Measurements from ENCODE around the gene DEGS2.
"Not testable (repeated sequence)": the region's sequence is repeated elsewhere in the genome, so short reads cannot be mapped to it uniquely, and the experiment has no call there.

The DEGS2 gene

DNA sequence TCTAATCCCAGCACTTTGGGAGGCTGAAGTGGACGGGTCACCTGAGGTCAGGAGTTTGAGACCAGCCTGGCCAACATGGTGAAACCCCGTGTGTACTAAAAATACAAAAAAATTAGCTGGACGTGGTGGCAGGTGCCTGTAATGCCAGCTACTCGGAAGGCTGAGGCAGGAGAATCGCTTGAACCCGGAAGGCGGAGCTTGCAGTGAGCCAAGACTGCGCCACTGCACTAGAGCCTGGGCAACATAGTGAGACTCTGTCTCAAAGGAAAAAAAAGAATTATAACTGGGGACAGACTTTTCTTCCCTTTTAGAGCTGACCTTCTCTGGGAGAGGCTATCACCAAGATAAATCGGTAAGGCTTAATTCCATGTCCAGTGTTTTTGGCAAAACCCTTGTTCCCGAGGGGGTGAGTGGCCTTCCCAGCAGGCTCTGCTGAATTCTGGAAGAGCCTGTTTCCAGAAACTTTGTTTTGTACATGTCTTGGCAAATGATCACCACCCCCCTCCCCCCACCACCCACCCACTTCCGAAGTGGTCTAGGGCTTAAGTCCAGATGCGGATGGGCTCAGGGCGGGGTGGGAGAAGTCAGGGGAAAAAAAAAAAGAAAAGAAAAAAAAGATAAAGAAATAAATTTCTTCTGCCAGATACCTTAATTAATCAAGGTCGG is 32.3 kb upstream of the DEGS2 start:
- DNase-seq (ENCODE audit: extremely low spot score): no peak
- POLR2A ChIA-PET: interaction anchor here (1.5 to 2.3 kb wide), 2 partner anchors 23 to 26 kb away, joined by 5 to 19 read pairs; no protein-coding TSS in a partner anchor
- CTCF ChIA-PET: interaction anchor here (1.5 kb wide), 1 partner anchor 18 kb away, joined by 4 read pairs; no protein-coding TSS in a partner anchor
- TF ChIP-seq FOXM1 (IDR thresholded peaks at IDR 0.05; ENCODE audit: borderline replicate concordance) (no peak), FOXK2 (IDR thresholded peaks at IDR 0.05) (no peak), SUZ12 (IDR thresholded peaks at IDR 0.05) (no peak), HDGF (IDR thresholded peaks at IDR 0.05; ENCODE audit: borderline replicate concordance) (no peak)
- TF ChIP-seq, protein P1, sequence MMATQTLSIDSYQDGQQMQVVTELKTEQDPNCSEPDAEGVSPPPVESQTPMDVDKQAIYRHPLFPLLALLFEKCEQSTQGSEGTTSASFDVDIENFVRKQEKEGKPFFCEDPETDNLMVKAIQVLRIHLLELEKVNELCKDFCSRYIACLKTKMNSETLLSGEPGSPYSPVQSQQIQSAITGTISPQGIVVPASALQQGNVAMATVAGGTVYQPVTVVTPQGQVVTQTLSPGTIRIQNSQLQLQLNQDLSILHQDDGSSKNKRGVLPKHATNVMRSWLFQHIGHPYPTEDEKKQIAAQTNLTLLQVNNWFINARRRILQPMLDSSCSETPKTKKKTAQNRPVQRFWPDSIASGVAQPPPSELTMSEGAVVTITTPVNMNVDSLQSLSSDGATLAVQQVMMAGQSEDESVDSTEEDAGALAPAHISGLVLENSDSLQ (IDR thresholded peaks at IDR 0.05): no peak

DNA sequence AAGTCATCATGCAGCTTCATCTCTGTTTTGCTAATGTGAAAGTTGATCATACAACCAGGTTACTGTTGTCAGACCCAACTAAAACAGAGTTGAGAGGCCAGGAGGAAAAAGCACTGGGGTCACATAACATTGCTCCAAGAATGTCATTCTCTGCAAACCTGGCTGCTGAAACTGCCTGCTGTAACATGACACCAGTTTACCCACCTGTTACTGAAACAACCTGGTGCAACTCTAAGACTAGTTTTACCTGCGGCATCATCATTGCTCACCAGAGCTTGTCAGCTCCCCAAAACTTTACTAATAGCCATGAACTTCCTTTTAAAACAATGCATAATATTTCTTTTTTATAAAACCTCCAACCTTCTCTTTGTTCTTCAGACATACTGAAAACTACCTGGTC is 30.7 kb upstream of the DEGS2 start:
- CTCF ChIA-PET: no interaction called here
- no peak for DNase-seq (ENCODE audit: extremely low spot score)
- POLR2A ChIA-PET: no interaction called here
- TF ChIP-seq SP1 (IDR thresholded peaks at IDR 0.05) (no peak), LEF1 (IDR thresholded peaks at IDR 0.05; ENCODE audit: borderline replicate concordance) (no peak), FOXK2 (IDR thresholded peaks at IDR 0.05) (no peak), CTBP1 (IDR thresholded peaks at IDR 0.05; ENCODE audit: borderline replicate concordance) (no peak), L3MBTL2 (conservative IDR thresholded peaks at IDR 0.05) (no peak), NFRKB (IDR thresholded peaks at IDR 0.05) (no peak), ZNF384 (IDR thresholded peaks at IDR 0.05) (no peak), FOXA1 (IDR thresholded peaks at IDR 0.05) (no peak), ELF4 (IDR thresholded peaks at IDR 0.05) (no peak), SUZ12 (IDR thresholded peaks at IDR 0.05) (no peak), ARNT (IDR thresholded peaks at IDR 0.05) (no peak), HDGF (IDR thresholded peaks at IDR 0.05; ENCODE audit: borderline replicate concordance) (no peak)
- TF ChIP-seq, protein P1 (IDR thresholded peaks at IDR 0.05): no peak

DNA sequence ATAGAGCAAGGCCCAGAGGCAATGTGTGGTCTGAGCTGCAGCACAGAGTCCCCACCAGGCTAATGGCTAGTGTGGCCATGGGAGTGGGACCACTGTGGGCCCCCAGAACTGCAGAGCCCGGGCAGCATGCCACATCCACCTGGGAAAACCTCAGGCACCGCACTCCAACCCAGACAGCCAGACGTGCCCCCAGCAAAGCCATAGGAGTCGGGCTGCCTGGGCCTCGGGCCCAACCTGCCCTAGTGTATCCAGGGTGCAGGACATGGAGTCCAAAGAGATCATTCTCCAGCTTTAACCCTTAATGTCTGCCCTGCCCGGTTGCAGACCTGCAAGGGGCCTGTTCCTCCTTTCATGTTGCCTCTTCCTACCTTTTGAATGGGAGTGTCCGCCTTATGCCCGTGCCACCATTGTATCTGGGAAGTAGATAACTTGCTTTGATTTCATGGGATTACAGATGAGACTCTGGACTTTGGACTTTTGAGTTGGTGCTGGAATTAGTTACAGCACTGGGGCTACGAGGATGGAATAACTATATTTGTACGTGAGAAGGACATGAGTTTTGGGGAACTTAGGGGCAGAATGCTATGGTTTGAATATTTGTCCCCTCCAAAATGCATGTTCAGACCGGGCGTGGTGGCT is 29.1 kb upstream of the DEGS2 start:
- CTCF ChIA-PET: no interaction called here

DNA sequence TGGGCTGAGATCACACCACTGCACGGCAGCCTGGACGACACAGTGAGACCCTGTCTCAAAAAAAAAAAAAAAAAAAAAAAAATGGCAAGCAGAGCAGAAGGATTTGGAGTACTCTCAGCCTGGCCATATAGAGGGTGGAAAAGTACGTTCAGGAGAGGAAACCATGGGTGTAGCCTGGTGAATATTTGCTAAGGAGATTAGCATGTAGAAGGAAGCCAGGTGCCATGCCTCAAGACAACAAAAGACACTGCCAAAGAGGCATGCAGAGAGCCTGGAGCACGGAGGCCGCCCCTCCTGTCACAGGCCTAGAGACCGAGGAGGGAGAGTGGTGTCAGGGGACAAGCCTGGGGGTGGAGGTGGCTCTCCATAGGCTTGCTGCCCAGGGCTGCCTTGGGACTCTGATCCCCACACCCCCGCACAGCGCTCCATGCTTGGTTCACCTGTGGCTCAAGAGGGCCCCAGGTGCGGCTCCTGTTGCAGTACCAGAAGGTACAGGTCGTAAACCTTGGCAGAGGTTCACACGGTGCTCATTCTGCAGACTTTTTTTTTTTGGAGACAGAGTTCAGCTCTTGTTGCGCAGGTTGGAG is 27.9 kb upstream of the DEGS2 start:
- TF ChIP-seq FOXM1 (IDR thresholded peaks at IDR 0.05; ENCODE audit: borderline replicate concordance) (no peak), L3MBTL2 (conservative IDR thresholded peaks at IDR 0.05) (no peak), BHLHE40 (IDR thresholded peaks at IDR 0.05; ENCODE audit: borderline replicate concordance) (no peak), HDGF (IDR thresholded peaks at IDR 0.05; ENCODE audit: borderline replicate concordance) (no peak), TARDBP (IDR thresholded peaks at IDR 0.05) (no peak), FOXA1 (IDR thresholded peaks at IDR 0.05) (no peak), ZNF384 (IDR thresholded peaks at IDR 0.05) (no peak)
- TF ChIP-seq, protein P1 (IDR thresholded peaks at IDR 0.05): no peak
- DNase-seq (ENCODE audit: extremely low spot score): no peak
- POLR2A ChIA-PET: no interaction called here
- CTCF ChIA-PET: no interaction called here

More for the DNA sequence above, 29.1 kb upstream of the DEGS2 start:
- POLR2A ChIA-PET: no interaction called here
- DNase-seq (ENCODE audit: extremely low spot score): no peak
- no peak for TF ChIP-seq TARDBP (IDR thresholded peaks at IDR 0.05)
- no peak for TF ChIP-seq HDGF (IDR thresholded peaks at IDR 0.05; ENCODE audit: borderline replicate concordance)
- no peak for TF ChIP-seq BHLHE40 (IDR thresholded peaks at IDR 0.05; ENCODE audit: borderline replicate concordance)
- TF ChIP-seq ZNF384 (IDR thresholded peaks at IDR 0.05): no peak
- no peak for TF ChIP-seq L3MBTL2 (conservative IDR thresholded peaks at IDR 0.05)
- no peak for TF ChIP-seq ARNT (IDR thresholded peaks at IDR 0.05)
- no peak for TF ChIP-seq ELF4 (IDR thresholded peaks at IDR 0.05)
- TF ChIP-seq SP1 (IDR thresholded peaks at IDR 0.05): no peak
- no peak for TF ChIP-seq LEF1 (IDR thresholded peaks at IDR 0.05; ENCODE audit: borderline replicate concordance)
- TF ChIP-seq CTBP1 (IDR thresholded peaks at IDR 0.05; ENCODE audit: borderline replicate concordance): no peak
- no peak for TF ChIP-seq FOXM1 (IDR thresholded peaks at IDR 0.05; ENCODE audit: borderline replicate concordance)
- no peak for TF ChIP-seq SUZ12 (IDR thresholded peaks at IDR 0.05)
- TF ChIP-seq, protein P1 (IDR thresholded peaks at IDR 0.05): no peak
- no peak for TF ChIP-seq FOXA1 (IDR thresholded peaks at IDR 0.05)
- no peak for TF ChIP-seq FOXK2 (IDR thresholded peaks at IDR 0.05)
- TF ChIP-seq NFRKB (IDR thresholded peaks at IDR 0.05): no peak

DNA sequence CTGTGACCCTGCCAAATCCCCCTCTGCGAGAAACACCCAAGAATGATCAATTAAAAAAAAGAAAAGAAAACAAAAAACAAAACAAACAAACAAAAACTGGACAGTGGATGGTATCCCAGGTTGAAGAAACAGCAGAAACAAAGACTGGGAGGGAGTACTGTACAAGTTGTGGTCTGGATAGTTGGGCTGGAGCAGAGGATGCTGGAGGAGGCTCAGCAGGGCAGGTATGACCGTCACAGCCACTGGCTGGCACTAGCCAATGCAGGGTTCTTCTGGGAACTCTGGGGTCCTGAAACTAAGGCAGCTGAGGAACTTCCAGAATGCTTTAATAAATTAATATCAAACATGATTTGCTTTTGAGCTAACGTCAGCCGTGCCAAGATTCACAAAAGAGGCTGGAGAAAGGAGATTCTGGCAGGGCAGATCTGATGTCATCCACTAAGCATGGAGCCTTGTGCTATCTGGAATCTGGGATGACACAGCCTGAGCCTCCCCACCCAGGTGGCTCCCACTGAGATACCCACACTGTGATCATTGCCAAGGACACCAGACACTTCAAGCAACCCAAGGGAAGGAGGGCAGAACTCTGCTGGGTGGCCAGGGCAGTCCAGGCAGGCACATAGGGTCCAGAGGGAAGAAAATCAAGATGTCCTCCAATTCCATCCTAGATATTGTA is 22.6 kb upstream of the DEGS2 start:
- DNase-seq (ENCODE audit: extremely low spot score); CTCF ChIA-PET; POLR2A ChIA-PET: not testable (repeated sequence)

DNA sequence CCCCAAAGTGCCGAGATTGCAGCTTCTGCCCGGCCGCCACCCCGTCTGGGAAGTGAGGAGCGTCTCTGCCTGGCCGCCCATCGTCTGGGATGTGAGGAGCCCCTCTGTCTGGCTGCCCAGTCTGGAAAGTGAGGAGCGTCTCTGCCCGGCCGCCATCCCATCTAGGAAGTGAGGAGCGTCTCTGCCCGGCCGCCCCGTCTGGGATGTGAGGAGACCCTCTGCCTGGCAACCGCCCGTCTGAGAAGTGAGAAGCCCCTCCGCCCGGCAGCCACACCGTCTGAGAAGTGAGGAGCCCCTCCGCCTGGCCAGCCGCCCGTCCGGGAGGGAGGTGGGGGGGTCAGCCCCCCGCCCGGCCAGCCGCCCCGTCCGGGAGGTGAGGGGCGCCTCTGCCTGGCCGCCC is 21.2 kb upstream of the DEGS2 start:
- DNase-seq (ENCODE audit: extremely low spot score); POLR2A ChIA-PET; CTCF ChIA-PET: not testable (repeated sequence)

Data from HEK293T (cell line).